HG02884 (cell line): Measurements from ENCODE around the gene SMLR1.
"Not testable (repeated sequence)": the region's sequence is repeated elsewhere in the genome, so short reads cannot be mapped to it uniquely, and the experiment has no call there.

Source experiments
- ATAC-seq: cut with Tn5 transposase; IDR thresholded peaks from one replicate; pipeline ENCODE4 v1.9.1; 2021; ENCODE audit warnings: mild to moderate bottlenecking, moderate library complexity; ENCODE audit not compliant: unreplicated experiment

Gene SMLR1

GRCh38 chr6:130827247-130828149 lies at the start of gene SMLR1:
TSS of gene SMLR1 (plus strand) at chr6:130827406. CDS start at chr6:130827414, 8 bp downstream.
- no peak for ATAC-seq

- no peak for ATAC-seq
These were observed 48.1 kb upstream of the SMLR1 start for GRCh38 chr6:130778946-130779657.

GRCh38 chr6:130779658-130780033 lies 47.6 kb upstream of the SMLR1 start:
- no peak for ATAC-seq

GRCh38 chr6:130780122-130780521 lies 47.1 kb upstream of the SMLR1 start:
- no peak for ATAC-seq

GRCh38 chr6:130781557-130781956 lies 45.6 kb upstream of the SMLR1 start:
- ATAC-seq: no peak

GRCh38 chr6:130783416-130784107 lies 43.6 kb upstream of the SMLR1 start:
- no peak for ATAC-seq

- no peak for ATAC-seq
These were observed 39.3 kb upstream of the SMLR1 start for GRCh38 chr6:130787726-130788500.

- ATAC-seq: no peak
These were observed 38.3 kb upstream of the SMLR1 start for GRCh38 chr6:130788954-130789353.

- ATAC-seq: no peak
These were observed 33.1 kb upstream of the SMLR1 start for GRCh38 chr6:130794010-130794697.

- no peak for ATAC-seq
These were observed 32.5 kb upstream of the SMLR1 start for GRCh38 chr6:130794738-130795137.

GRCh38 chr6:130796313-130796905 lies 30.8 kb upstream of the SMLR1 start:
- no peak for ATAC-seq

- no peak for ATAC-seq
These were observed 30.1 kb upstream of the SMLR1 start for GRCh38 chr6:130797061-130797460.

GRCh38 chr6:130801368-130801767 lies 25.8 kb upstream of the SMLR1 start:
- ATAC-seq: not testable (repeated sequence)

- ATAC-seq: no peak
These were observed 16.7 kb upstream of the SMLR1 start for GRCh38 chr6:130810307-130811030.

- ATAC-seq: no peak
These were observed 15.3 kb upstream of the SMLR1 start for GRCh38 chr6:130811932-130812331.

GRCh38 chr6:130814506-130814905 lies 12.7 kb upstream of the SMLR1 start:
- ATAC-seq: no peak

- no peak for ATAC-seq
These were observed 11.8 kb upstream of the SMLR1 start for GRCh38 chr6:130815200-130816071.

GRCh38 chr6:130822736-130823135 lies 4.5 kb upstream of the SMLR1 start:
- ATAC-seq: no peak
